Keratinocyte (primary cell): ENCODE data around the gene CCDC18. TPM values are rescaled to one million over a fixed set of nuclear protein-coding genes. Genes with fewer than 3 reads are reported as not detected.
A peak's percentile ranks its signal among the peaks of the same experiment; 100 is the strongest.
"Not testable (repeated sequence)": the region's sequence is repeated elsewhere in the genome, so short reads cannot be mapped to it uniquely, and the experiment has no call there.

ENCODE experiments used
- DNase-seq: peaks from one replicate; pipeline ENCODE4 v3.0.0-alpha.2; 2011; ENCODE audit warnings: low read depth, missing footprints, low spot score
- FAIRE-seq: peaks from 2 replicates; lab custom pipeline; 2011; peaks lifted over from hg19 to GRCh38; lab: Jason Lieb, UNC
- H2AFZ ChIP-seq: 2 replicates; pipeline ENCODE4 v1.6.0; 2012; ENCODE audit warnings: low read length, control low read depth, inconsistent platforms; ENCODE audit not compliant: control insufficient read depth
- H3K27ac ChIP-seq: 2 replicates; pipeline ENCODE4 v1.5.1; 2011; ENCODE audit warnings: low read length; ENCODE audit not compliant: control insufficient read depth, insufficient read depth
- H3K27me3 ChIP-seq: 3 replicates; pipeline ENCODE4 v1.6.0; 2011; ENCODE audit warnings: low read length; ENCODE audit not compliant: control insufficient read depth, insufficient read depth; ENCODE audit errors: extremely low read depth
- H3K36me3 ChIP-seq, 2 experiments: 2 replicates in 1 of 2; 3 replicates in 1 of 2; pipeline ENCODE4 v1.5.1; 2011; ENCODE audit warnings: low read length in 2 of 2, mild to moderate bottlenecking in 1 of 2; ENCODE audit not compliant: control insufficient read depth in 2 of 2, insufficient read depth in 2 of 2; ENCODE audit errors: extremely low read depth in 1 of 2
- H3K4me1 ChIP-seq: 3 replicates; pipeline ENCODE4 v1.5.1; 2011; ENCODE audit warnings: low read length; ENCODE audit not compliant: control insufficient read depth, insufficient read depth; ENCODE audit errors: extremely low read depth
- H3K4me2 ChIP-seq: 3 replicates; pipeline ENCODE4 v1.6.0; 2011; ENCODE audit warnings: low read depth, low read length; ENCODE audit not compliant: control insufficient read depth, insufficient read depth; ENCODE audit errors: extremely low read depth
- H3K4me3 ChIP-seq, 3 experiments: fragments of 200-600 bp in 1 of 3; sonication (generic) in 1 of 3; 2 replicates in 2 of 3; 3 replicates in 1 of 3; pipeline ENCODE4 v1.5.1; 2011 to 2016; ENCODE audit warnings: low read length in 3 of 3, mild to moderate bottlenecking in 3 of 3, control low read depth in 2 of 3, inconsistent platforms in 1 of 3, low read depth in 1 of 3, mixed read lengths in 1 of 3, mixed run types in 1 of 3, moderate library complexity in 1 of 3; ENCODE audit not compliant: control insufficient read depth in 2 of 3, insufficient read depth in 2 of 3; ENCODE audit errors: extremely low read depth in 1 of 3
- H3K79me2 ChIP-seq: 2 replicates; pipeline ENCODE4 v1.6.0; 2012; ENCODE audit warnings: low read length; ENCODE audit not compliant: control insufficient read depth, insufficient read depth
- H3K9ac ChIP-seq: 3 replicates; pipeline ENCODE4 v1.6.0; 2011; ENCODE audit warnings: low read length; ENCODE audit not compliant: control insufficient read depth, insufficient read depth; ENCODE audit errors: extremely low read depth
- H3K9me1 ChIP-seq: 3 replicates; pipeline ENCODE4 v1.6.0; 2011; ENCODE audit warnings: low read length; ENCODE audit not compliant: control insufficient read depth, insufficient read depth; ENCODE audit errors: extremely low read depth
- H3K9me3 ChIP-seq: 2 replicates; pipeline ENCODE4 v1.5.1; 2012; ENCODE audit warnings: low read depth, low read length; ENCODE audit not compliant: control insufficient read depth
- H4K20me1 ChIP-seq: 3 replicates; pipeline ENCODE4 v1.6.0; 2011; ENCODE audit warnings: low read length; ENCODE audit not compliant: control insufficient read depth, insufficient read depth; ENCODE audit errors: extremely low read depth
- CTCF ChIP-seq, 3 experiments: IDR thresholded peaks in 1 of 3; conservative IDR thresholded peaks in 1 of 3; optimal IDR thresholded peaks in 1 of 3; 2 replicates in 2 of 3; 3 replicates in 1 of 3; pipeline versions ENCODE3 to v1.5.1; 2011; ENCODE audit warnings: low read length in 3 of 3, mild to moderate bottlenecking in 3 of 3, moderate library complexity in 2 of 3, control low read depth in 1 of 3, inconsistent platforms in 1 of 3; ENCODE audit not compliant: insufficient read depth in 2 of 3; ENCODE audit errors: extremely low read depth in 1 of 3
- EZH2 ChIP-seq: IDR thresholded peaks from one replicate; pipeline ENCODE4 v1.6.1; 2012; ENCODE audit warnings: inconsistent platforms, mild to moderate bottlenecking, low read length, moderate library complexity
- dilution Hi-C: fragments of 300-500 bp; cut with MboI; formaldehyde crosslinking; loops from one replicate; pipeline ENCODE4 v1.7.0; 2020; ENCODE audit warnings: low sequenced_read_pairs; ENCODE audit not compliant: extremely low pct_ligation_motif_present
- polyA plus RNA-seq, 5 experiments: library from polyadenylated mRNA; depleted of rRNA in 3 of 5; stranded (reverse) in 3 of 5; stranded (forward) in 1 of 5; unstranded in 1 of 5; fragments of >200 nt; gene quantifications; 1 replicate in 1 of 5; 2 replicates in 3 of 5; 3 replicates in 1 of 5; pipeline versions ENCODE4 v1.2.1 to v1.2.3, GENCODE V29; 2011 to 2012; ENCODE audit warnings: missing spikeins in 2 of 5, low read depth in 1 of 5, low replicate concordance in 1 of 5

Gene CCDC18
- polyA plus RNA-seq, 1 donor (not counting 4 experiments of a cell fraction or from before 2014, with no cell fraction given) = 6.0 TPM

DNA sequence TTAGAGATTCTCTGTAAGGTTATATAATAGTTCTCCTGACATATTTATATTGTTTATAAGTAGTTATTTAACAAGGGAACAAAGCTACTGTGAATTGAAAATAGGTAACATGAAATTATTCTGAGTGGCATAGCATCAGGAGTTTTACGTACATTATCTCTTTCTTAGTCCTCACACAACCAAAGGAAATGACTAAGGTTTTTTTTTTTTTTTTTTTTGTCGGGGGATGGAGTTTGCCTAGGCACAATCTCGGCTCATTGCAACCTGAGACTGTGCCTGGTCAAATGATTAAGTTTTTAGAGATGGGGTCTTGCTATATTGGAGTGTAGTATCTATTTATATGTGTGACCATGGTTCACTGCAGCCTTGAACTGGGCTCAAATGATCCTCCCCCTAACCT lies 25.2 kb upstream of the CCDC18 start:
- FAIRE-seq (no peak), DNase-seq (no peak)
- peaks cover 3 to 12% of the 10 kb centered on the region in 2 experiments for H3K36me3 ChIP-seq
- H3K4me1 ChIP-seq = peaks cover 6% of the 10 kb centered on the region
- H3K9ac ChIP-seq = no peak overlapping the region
- peak overlapping the region; percentile 19 for H3K27ac ChIP-seq
- dilution Hi-C loops = no loop called here
- H3K79me2 ChIP-seq = peaks cover 2% of the 10 kb centered on the region
- H2AFZ ChIP-seq = no peak overlapping the region
- no peaks in the 10 kb centered on the region for H3K9me1 ChIP-seq
- no peaks in the 10 kb centered on the region for H3K9me3 ChIP-seq
- H3K27me3 ChIP-seq = no peaks in the 10 kb centered on the region
- no peak overlapping the region for H3K4me2 ChIP-seq
- H4K20me1 ChIP-seq = no peaks in the 10 kb centered on the region
- no peak for TF ChIP-seq CTCF (optimal IDR thresholded peaks at IDR 0.05 in 1 of 3, IDR thresholded peaks at IDR 0.05 in 1 of 3, conservative IDR thresholded peaks at IDR 0.05 in 1 of 3; ENCODE audit: extremely low read depth in 1 of 3, insufficient read depth in 2 of 3, low read length in 3 of 3)
- no peak overlapping the region for H3K4me3 ChIP-seq

DNA sequence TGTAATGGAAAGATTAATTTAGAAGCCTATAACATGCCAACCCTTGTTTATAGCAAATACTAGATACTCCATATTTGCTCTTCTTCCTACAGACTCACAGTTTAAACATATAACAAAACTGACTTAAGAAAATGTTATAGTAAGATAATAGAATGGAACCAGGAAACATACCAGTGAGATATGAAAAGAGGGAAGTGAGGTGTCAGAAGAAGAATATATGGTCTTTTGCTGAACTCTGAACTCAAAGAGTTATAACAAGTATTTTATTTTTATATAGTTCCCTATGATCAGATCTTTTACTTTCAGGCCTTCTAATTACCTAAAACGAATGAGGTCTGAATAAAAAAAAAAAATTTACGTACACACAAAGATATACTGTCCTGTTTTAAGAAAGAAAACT lies 21.2 kb upstream of the CCDC18 start:
- H3K36me3 ChIP-seq = peaks cover 2 to 7% of the 10 kb centered on the region in 2 experiments
- no peak overlapping the region for H3K4me2 ChIP-seq
- FAIRE-seq (no peak), DNase-seq (no peak)
- no peaks in the 10 kb centered on the region for H3K9me3 ChIP-seq
- dilution Hi-C loops = no loop called here
- peaks cover 25% of the 10 kb centered on the region for H3K79me2 ChIP-seq
- no peak overlapping the region for H3K9ac ChIP-seq
- H4K20me1 ChIP-seq = no peaks in the 10 kb centered on the region
- no peaks in the 10 kb centered on the region for H3K27me3 ChIP-seq
- H3K27ac ChIP-seq = no peak overlapping the region
- no peak overlapping the region for H3K4me3 ChIP-seq
- H3K9me1 ChIP-seq = no peaks in the 10 kb centered on the region
- no peak overlapping the region for H2AFZ ChIP-seq
- TF ChIP-seq CTCF (optimal IDR thresholded peaks at IDR 0.05 in 1 of 3, IDR thresholded peaks at IDR 0.05 in 1 of 3, conservative IDR thresholded peaks at IDR 0.05 in 1 of 3; ENCODE audit: extremely low read depth in 1 of 3, insufficient read depth in 2 of 3, low read length in 3 of 3) (no peak), EZH2 (no peak)
- H3K4me1 ChIP-seq = peaks cover 6% of the 10 kb centered on the region

DNA sequence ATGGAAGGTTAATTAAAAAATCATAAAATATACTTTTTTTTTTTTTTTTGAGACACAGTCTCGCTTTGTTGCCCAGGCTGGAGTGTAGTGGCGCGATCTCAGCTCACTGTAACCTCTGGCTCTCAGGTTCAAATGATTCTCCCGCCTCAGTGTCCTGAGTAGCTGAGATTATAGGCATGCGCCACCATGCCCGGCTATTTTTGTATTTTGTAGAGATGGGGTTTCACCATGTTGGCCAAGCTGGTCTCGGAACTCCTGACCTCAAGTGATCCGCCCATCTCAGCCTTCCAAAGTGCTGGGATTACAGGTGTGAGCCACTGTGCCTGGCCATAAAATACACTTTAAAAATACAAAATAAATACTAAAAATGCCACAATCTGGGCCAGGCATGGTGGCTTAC lies 17.2 kb upstream of the CCDC18 start:
- H3K4me3 ChIP-seq, H4K20me1 ChIP-seq, H3K27ac ChIP-seq, H3K9me1 ChIP-seq, H3K36me3 ChIP-seq, H2AFZ ChIP-seq, H3K9me3 ChIP-seq, dilution Hi-C loops, FAIRE-seq, H3K4me1 ChIP-seq, H3K9ac ChIP-seq, H3K27me3 ChIP-seq, H3K4me2 ChIP-seq, DNase-seq: not testable (repeated sequence)
- peaks cover 56% of the 10 kb centered on the region for H3K79me2 ChIP-seq
